HG03571 (cell line): Measurements from ENCODE around the gene GSTT2.
A peak's percentile ranks its signal among the peaks of the same experiment; 100 is the strongest.
"Not testable (repeated sequence)": the region's sequence is repeated elsewhere in the genome, so short reads cannot be mapped to it uniquely, and the experiment has no call there.

ENCODE experiments used
- ATAC-seq: cut with Tn5 transposase; IDR thresholded peaks from one replicate; pipeline ENCODE4 v1.9.1; 2021; ENCODE audit not compliant: unreplicated experiment

Gene GSTT2

GRCh38 chr22:23979557-23980240 lies at the start of gene GSTT2:
TSS of gene GSTT2 (plus strand) at chr22:23980134.
- not testable (repeated sequence) for ATAC-seq

GRCh38 chr22:23938328-23939016 lies 41.5 kb upstream of the GSTT2 start:
- no peak for ATAC-seq

DNA sequence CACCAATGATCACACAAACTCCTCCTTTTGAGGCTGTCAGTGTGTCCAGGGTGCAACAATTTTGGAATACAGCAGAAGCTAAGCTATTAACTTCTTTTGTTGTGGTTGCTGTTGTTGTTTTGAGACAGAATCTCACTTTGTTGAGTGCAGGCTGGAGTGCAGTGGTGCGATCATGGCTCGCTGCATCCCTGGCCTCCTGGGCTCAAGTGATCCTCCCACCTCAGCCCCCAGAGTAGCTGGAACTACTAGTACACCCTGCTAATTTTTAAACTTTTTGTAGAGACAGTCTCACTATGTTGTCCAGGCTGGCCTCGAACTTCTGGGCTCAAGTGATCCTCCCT lies 40.9 kb upstream of the GSTT2 start:
- no peak for ATAC-seq

- ATAC-seq = not testable (repeated sequence)
Measured at GRCh38 chr22:23940166-23940565, 39.8 kb upstream of the GSTT2 start.

DNA sequence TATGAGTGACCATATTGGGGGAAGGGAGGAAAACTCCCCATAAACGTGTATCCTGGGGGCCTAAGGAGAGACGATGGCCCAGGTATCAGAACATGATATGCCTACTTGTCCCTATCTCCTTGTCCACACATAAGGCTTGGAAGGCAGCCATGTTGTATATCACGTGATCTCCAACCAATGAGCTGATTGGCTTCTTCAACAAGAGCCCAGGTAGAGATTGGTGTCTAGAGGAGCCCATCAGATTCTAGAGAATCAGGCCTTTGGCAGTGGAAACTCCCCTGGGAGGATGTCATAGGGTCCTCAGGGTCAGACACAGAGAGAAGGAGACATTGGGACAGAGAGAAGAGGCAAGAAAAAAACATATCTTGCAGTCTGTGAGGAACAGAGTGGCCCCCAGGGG lies 32.5 kb upstream of the GSTT2 start:
- ATAC-seq = not testable (repeated sequence)

- not testable (repeated sequence) for ATAC-seq
Measured at GRCh38 chr22:23949764-23950163, 30.2 kb upstream of the GSTT2 start.

DNA sequence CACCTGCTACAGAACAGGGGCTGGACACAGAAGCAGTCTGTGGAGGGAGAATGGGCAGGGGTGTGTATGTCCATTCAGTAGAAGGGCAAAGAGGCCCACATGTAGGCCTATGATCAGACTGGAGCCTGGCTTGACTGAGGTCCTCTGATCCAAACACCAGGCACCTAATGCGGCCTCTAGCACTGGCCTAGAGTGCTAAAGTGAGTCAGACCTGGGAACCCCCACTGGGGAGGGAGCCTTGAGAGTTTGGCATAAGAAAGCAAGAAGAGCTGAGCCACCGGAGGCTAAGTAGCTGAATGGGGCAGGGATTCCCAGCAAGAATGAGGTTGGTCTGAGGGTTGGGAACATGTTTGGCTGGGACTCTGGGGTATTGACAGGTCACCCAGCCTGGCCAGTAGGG lies 28.6 kb upstream of the GSTT2 start:
- not testable (repeated sequence) for ATAC-seq

- ATAC-seq = not testable (repeated sequence)
Measured at GRCh38 chr22:23952794-23953405, 27.0 kb upstream of the GSTT2 start.

DNA sequence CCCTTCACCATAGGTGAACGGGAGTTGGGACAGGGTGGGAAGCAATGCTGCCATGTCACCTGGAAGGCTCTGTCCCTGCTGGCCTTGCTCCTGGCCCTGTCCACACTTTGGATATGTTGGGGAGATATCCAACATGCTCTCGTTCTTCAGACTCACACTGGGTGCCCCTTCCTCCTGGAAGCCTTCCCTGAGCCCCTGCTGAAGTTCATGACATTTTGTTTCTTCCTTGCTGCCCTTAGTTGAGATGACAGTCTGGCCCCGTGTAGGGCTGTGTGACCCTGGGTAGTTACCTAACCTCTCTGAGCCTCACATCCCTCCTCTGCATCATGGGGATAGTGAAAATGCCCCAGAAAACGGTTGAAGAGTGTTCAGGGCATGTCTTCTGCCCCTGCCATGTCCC lies 26.4 kb upstream of the GSTT2 start:
- ATAC-seq = not testable (repeated sequence)

- ATAC-seq = not testable (repeated sequence)
Measured at GRCh38 chr22:23954193-23954990, 25.5 kb upstream of the GSTT2 start.

DNA sequence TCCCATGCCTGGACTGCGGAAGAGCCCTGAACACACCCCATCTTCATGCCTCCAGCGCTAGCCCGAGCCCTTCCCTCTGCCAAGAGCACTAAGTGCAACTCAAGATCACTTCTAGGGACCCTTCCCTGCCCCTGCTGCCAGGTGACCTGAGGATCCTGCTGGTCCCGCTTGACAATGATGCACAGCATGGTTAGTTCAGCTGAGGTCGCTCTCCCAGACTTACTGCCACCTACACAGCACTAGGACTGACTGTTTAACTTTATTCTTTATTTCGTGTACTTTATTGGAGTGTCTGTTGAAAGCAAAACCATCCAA lies 25.0 kb upstream of the GSTT2 start:
- ATAC-seq = not testable (repeated sequence)

- ATAC-seq = not testable (repeated sequence)
Measured at GRCh38 chr22:23955886-23956285, 24.0 kb upstream of the GSTT2 start.

GRCh38 chr22:23956301-23956900 lies 23.5 kb upstream of the GSTT2 start:
- ATAC-seq = not testable (repeated sequence)

DNA sequence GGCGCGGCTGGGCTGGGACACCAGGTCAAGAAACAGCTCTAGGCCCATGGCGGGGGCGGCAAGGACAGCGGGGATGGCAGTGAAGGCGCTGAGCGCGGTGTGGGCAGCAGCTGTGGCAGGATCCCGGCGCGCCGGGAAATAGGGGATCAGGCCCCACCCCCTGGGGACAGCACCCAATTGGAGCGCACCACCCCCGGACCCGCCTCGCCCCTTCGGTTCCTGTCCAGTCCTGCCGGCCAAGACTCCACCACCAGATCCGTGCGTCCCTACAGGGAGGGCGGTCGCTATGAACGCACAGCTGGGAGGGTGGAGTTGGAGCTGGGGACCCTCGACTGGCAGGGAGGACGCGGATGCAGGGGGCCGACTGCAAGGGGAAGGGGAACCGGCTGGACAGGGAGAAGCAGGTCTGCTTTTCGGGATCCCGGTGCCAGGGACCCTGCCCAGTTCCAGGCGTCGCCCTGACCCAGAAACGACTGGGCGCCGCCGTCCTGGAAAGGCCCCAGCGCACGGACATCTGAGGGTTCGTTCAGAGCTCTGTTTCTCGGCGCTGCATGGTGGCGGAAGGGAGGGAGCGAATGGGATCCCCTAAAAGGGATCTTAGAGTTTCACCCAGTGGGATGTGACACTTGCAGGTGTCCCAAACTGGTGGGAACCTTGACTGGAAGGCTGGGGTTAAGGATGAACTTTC lies 18.7 kb upstream of the GSTT2 start, which contains the start of gene GSTT2B:
TSS of gene GSTT2B (minus strand) at position 112 of the 688 bp plus-strand sequence. CDS start at position 48, 64 bp downstream.
- ATAC-seq = not testable (repeated sequence)

DNA sequence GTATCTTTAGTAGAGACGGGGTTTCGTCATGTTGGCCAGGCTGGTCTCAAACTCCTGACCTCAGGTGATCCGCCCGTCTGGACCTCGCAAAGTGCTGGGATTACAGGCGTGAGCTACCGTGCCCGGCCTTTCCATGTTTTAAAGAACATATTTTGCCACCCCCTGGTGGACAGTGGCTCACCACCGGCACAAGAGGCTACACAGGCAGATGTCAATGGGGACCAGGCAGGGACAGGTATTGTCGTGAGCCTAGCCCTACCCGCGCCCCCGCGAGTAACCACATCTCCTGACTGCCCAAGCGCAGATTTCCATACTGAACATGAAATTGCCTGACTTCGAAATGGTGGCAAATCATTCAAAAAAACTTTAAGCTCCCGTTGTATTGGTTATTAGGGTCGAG lies 13.8 kb upstream of the GSTT2 start:
- ATAC-seq = not testable (repeated sequence)

DNA sequence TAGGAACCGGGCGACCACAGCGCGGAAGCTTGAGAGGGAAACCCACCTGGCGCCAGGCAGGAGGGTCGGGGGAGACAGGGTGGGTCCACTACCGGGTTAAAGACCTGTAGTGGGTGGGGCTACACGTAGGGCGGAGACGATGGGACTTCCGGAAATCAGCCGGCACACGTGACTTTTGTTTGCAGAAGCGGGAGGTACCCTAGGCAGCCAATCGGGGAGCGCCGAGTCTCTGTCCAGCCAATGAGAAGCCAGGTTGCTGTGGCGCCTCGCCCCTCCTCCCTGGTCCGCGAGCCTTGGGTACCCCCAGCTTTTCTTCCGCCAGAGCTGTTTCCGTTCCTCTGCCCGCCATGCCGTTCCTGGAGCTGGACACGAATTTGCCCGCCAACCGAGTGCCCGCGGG lies 13.4 kb upstream of the GSTT2 start, which contains the start of gene DDTL:
TSS of gene DDTL (plus strand) at position 321 of the 400 bp plus-strand sequence. CDS start at position 348, 27 bp downstream.
- ATAC-seq = peak; percentile 94

GRCh38 chr22:23969071-23969470 lies 10.9 kb upstream of the GSTT2 start:
- ATAC-seq = no peak

GRCh38 chr22:23970201-23970641 lies 9.7 kb upstream of the GSTT2 start:
- no peak for ATAC-seq

DNA sequence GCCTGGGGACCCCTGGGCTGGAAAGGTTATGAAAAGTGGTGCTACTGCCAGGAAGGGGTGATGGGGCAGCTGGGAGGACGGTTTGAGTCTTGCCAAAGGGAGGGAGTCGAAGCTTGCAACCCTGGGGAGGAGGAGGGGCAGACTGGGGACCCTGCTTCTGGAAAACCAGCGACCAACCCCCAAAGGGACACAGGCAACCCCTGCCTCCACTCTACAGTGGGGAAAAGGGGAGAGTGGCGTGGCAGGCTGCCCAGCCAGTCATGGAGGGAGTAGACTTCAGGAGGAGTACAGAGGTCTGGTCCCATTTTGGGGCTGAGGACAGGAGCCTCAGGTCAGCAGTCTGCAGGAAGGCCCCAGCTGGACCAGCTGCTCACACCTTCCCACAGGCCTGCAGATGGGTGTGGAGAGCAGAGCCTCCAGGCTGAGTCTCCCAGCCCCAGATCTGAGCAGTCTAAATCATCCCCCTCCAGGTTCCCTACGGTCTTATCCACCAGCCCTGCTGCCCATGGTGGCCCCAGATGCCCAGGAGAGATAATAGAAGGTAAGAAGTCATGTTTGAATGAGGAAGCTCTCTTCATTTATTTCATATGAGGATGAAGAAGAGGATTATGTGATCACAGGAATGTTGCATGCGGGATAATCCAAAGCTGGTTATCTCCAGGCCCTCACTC lies 9.0 kb upstream of the GSTT2 start:
- no peak for ATAC-seq

DNA sequence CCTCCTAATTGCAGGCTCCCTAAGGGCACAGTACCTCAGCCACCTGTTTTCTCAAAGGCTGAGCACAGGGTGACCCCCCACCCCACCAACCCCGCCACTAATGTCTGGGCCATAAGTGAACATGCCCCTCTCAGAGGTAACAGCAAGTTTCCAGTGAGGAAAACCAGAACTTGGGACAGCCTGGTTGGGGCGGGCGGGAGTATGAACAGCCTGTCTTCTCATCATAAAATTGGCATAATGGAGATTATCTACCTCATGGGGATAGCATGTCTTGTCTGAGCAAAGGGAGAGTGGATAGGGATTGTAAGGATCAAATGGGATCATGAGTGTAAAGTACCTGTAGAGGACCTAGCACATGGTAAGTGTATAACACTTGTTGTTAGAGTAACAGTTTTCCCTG lies 8.0 kb upstream of the GSTT2 start:
- ATAC-seq = not testable (repeated sequence)
